ENCODE measurements around the gene SLC8A2.

Gene SLC8A2

DNA sequence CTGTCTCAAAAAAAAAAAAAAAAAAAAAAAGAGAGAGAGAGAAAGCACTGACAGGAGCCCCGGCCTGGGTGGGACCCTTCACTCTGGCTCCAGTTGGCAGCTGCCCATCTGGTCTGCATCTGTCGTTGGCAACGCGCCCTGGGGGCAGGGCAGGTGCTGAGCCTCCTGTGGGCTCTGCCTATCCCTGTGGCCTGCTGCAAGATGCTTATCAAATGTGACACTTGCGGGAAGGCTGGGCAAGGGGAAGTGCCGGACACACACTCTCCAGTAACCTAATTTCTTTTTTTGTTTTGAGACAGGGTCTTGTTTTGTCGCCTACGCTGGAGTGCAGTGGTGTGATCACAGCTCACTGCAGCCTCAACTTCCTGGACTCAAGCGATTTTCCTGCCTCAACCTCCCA, 23.0 kb upstream of the SLC8A2 start:
- no peak for TF ChIP-seq CTCF (IDR thresholded peaks at IDR 0.05; ENCODE audit: control extremely low read depth, extremely low read depth, low read depth, missing control alignments)
- ChIA-PET POLR2A (no interaction called here), CTCF (interaction anchor here (0.7 to 3.2 kb wide), 4 partner anchors 9 to 21 kb away, joined by 3 to 20 read pairs (median 5); partner anchors contain the start of genes KPTN and NAPA)
- no peak for DNase-seq (ENCODE audit: extremely low spot score)

GRCh38 chr19:47494211-47494547, 22.5 kb upstream of the SLC8A2 start:
- TF ChIP-seq CTCF (IDR thresholded peaks at IDR 0.05; ENCODE audit: control extremely low read depth, extremely low read depth, low read depth, missing control alignments): no peak
- no peak for DNase-seq (ENCODE audit: extremely low spot score)
- POLR2A ChIA-PET: no interaction called here
- CTCF ChIA-PET: interaction anchor here (0.7 to 3.2 kb wide), 4 partner anchors 9 to 21 kb away, joined by 3 to 20 read pairs (median 5); partner anchors contain the start of genes KPTN and NAPA

GRCh38 chr19:47493378-47494210, 21.9 kb upstream of the SLC8A2 start:
- TF ChIP-seq CTCF (IDR thresholded peaks at IDR 0.05; ENCODE audit: control extremely low read depth, extremely low read depth, low read depth, missing control alignments): no peak
- no peak for DNase-seq (ENCODE audit: extremely low spot score)
- POLR2A ChIA-PET: no interaction called here
- CTCF ChIA-PET: interaction anchor here (1.0 to 3.2 kb wide), 4 partner anchors 10 to 57 kb away, joined by 3 to 20 read pairs (median 5); partner anchors contain the start of genes KPTN and NAPA

DNA sequence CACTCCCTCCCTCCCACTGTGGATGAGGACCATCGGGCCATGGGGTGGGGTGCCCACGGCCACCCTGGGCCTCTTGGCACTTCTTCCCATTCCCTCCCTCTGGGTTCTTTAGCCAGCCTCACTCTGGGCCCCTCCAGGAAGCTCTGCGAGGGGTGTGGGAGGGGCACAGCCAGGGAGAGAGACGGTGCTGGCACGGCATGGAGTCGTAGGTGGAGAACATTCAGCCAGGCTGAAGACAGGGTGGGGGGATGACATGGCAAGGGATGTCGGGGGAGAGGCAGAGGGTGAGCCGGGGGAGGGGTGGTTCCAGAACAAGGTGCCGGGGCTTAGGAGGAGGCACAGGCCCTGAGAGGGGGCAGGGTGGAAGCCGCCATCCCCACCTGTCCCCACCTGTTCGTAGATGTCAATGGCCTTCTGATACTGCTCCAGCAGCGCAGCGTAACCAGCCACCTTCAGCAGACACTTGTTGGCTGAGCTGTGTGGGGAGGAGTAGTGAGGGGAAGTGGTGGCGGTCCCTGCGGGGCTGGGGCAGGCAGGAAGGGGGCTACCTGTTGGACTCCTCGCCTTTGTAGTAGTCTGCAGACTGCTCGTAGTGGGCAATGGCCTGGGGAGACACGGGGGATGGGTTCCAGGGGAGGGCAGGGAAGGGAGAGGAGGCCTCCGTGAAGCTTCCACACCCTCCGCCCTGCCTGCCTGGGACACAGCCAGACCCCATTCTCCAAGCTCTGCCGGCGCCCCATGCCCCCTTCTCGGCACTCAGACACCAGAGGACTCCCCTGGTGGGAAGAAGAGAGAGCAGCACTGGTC, 21.1 kb upstream of the SLC8A2 start:
- POLR2A ChIA-PET: no interaction called here
- CTCF ChIA-PET: interaction anchor here (1.2 kb wide), 1 partner anchor 56 kb away, joined by 3 read pairs; no protein-coding TSS in a partner anchor

GRCh38 chr19:47492137-47492533, 20.4 kb upstream of the SLC8A2 start:
- CTCF ChIA-PET: interaction anchor here (0.7 to 1.2 kb wide), 2 partner anchors 8 to 56 kb away, joined by 3 read pairs; partner anchors contain the start of gene KPTN
- no peak for DNase-seq (ENCODE audit: extremely low spot score)
- POLR2A ChIA-PET: interaction anchor here (0.5 kb wide), 1 partner anchor 56 kb away, joined by 4 read pairs; no protein-coding TSS in a partner anchor
- TF ChIP-seq CTCF (IDR thresholded peaks at IDR 0.05; ENCODE audit: control extremely low read depth, extremely low read depth, low read depth, missing control alignments): no peak

More for the DNA sequence above, 21.1 kb upstream of the SLC8A2 start:
- TF ChIP-seq CTCF (IDR thresholded peaks at IDR 0.05; ENCODE audit: control extremely low read depth, extremely low read depth, low read depth, missing control alignments): no peak
- DNase-seq (ENCODE audit: extremely low spot score): no peak
